ENCODE measurements around the gene PDE9A. TPM values are rescaled to one million over a fixed set of nuclear protein-coding genes. Genes with fewer than 3 reads are reported as not detected.

Gene PDE9A
- total and polyA plus RNA-seq, 2 donors (not counting 3 experiments of a cell fraction or from before 2014, with no cell fraction given) = 0.28 to 2.2 TPM

DNA sequence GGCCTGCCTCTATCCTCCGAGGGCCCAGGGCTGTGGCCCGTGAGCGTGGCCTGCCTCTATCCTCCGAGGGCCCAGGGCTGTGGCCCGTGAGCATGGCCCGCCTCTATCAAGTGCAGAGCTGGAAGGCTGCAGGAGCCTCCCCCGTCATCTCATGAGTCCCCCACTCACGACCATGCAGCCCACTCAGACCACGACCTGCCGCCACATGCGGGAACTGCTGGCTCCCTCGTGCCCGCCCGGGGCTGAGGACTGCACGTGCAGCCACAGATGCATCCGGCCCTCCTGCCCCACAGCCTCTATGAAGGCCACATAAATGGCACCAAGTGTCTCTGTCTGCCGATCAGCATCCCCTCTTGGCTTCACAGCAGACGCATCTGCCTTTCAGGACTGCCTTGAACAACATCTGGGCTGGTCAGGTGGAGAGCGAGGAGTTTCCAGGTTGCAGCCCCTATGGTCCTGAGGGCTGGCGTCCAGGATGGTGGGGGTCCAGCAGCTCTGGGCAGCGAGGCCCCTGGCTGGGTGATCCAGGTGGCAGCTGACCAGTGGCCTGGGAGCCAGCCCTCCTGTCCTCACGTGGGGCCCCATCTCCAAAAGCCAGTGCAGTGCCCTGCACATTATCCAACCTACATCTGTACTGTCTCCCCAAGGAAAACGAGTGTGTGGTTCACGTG, 103.3 kb downstream of the PDE9A start:
- POLR2A ChIA-PET = no interaction called here
- Histone ChIP-seq H3K36me3 (ENCODE audit: control insufficient read depth in 2 of 2, extremely low read depth in 1 of 2, insufficient read depth in 2 of 2, low read length in 2 of 2) (no peaks in the 10 kb centered on the region), H3K27ac (ENCODE audit: insufficient read depth, low read depth, low read length) (no peak overlapping the region), H3K79me2 (ENCODE audit: control insufficient read depth, insufficient read depth, low read length) (no peaks in the 10 kb centered on the region), H3K4me1 (ENCODE audit: control insufficient read depth, extremely low read depth, insufficient read depth, low read length) (no peaks in the 10 kb centered on the region), H3K4me2 (ENCODE audit: insufficient read depth, low read length) (no peak overlapping the region), H3K27me3 (ENCODE audit: control insufficient read depth in 2 of 2, insufficient read depth in 2 of 2, low read length in 2 of 2) (no peaks in the 10 kb centered on the region), H2AFZ (ENCODE audit: low read depth, low read length) (no peak overlapping the region), H3K9me1 (replicated peaks; ENCODE audit: control insufficient read depth, extremely low read depth, insufficient read depth, low read length) (no peaks in the 10 kb centered on the region), H4K20me1 (replicated peaks; ENCODE audit: control insufficient read depth, extremely low read depth, insufficient read depth, low read length) (no peaks in the 10 kb centered on the region), H3K9me3 (replicated peaks; ENCODE audit: control insufficient read depth, insufficient read depth, low read length) (no peaks in the 10 kb centered on the region), H3K4me3 (replicated peaks in 1 of 3; ENCODE audit: insufficient read depth in 1 of 3, low read depth in 1 of 3, low read length in 3 of 3) (no peak overlapping the region), H3K9ac (replicated peaks; ENCODE audit: extremely low read depth, insufficient read depth, low read length) (no peak overlapping the region)
- CTCF ChIA-PET = no interaction called here
- TF ChIP-seq, protein P1, sequence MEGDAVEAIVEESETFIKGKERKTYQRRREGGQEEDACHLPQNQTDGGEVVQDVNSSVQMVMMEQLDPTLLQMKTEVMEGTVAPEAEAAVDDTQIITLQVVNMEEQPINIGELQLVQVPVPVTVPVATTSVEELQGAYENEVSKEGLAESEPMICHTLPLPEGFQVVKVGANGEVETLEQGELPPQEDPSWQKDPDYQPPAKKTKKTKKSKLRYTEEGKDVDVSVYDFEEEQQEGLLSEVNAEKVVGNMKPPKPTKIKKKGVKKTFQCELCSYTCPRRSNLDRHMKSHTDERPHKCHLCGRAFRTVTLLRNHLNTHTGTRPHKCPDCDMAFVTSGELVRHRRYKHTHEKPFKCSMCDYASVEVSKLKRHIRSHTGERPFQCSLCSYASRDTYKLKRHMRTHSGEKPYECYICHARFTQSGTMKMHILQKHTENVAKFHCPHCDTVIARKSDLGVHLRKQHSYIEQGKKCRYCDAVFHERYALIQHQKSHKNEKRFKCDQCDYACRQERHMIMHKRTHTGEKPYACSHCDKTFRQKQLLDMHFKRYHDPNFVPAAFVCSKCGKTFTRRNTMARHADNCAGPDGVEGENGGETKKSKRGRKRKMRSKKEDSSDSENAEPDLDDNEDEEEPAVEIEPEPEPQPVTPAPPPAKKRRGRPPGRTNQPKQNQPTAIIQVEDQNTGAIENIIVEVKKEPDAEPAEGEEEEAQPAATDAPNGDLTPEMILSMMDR (IDR thresholded peaks at IDR 0.05; ENCODE audit: extremely low read depth in 1 of 2, insufficient read depth in 1 of 2, low read depth in 1 of 2, low read length in 2 of 2) = no peak
- TF ChIP-seq POLR2A (IDR thresholded peaks at IDR 0.05; ENCODE audit: low read depth, low read length) (no peak), GATA2 (IDR thresholded peaks at IDR 0.05; ENCODE audit: insufficient read depth, insufficient read length, low read depth, low read length) (no peak), MYC (IDR thresholded peaks at IDR 0.05; ENCODE audit: low read depth, low read length) (no peak), EZH2 (IDR thresholded peaks at IDR 0.05; ENCODE audit: borderline replicate concordance, low read depth, low read length, severe bottlenecking) (no peak), FOS (IDR thresholded peaks at IDR 0.05; ENCODE audit: borderline replicate concordance, insufficient read depth, low read length) (no peak), JUN (IDR thresholded peaks at IDR 0.05; ENCODE audit: borderline replicate concordance, insufficient read depth, insufficient read length, low read depth) (no peak), POLR2AphosphoS5 (IDR thresholded peaks at IDR 0.05; ENCODE audit: insufficient read depth, low read depth, low read length) (no peak)
- TF ChIP-seq, protein P2, sequence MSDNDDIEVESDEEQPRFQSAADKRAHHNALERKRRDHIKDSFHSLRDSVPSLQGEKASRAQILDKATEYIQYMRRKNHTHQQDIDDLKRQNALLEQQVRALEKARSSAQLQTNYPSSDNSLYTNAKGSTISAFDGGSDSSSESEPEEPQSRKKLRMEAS (IDR thresholded peaks at IDR 0.05; ENCODE audit: insufficient read depth, insufficient read length) = no peak
- intact Hi-C loops (cut with micrococcal nuclease) (no loop called here), dilution Hi-C loops (cut with MboI; ENCODE audit: extremely low pct_ligation_motif_present, low sequenced_read_pairs) (no loop called here)
- BruUV-seq (replicated peaks) = no TSS peak
- DNase-seq (ENCODE audit: low read depth, low spot score) = no peak
- no peak for FAIRE-seq
